Osteocyte (in vitro differentiated cells): ENCODE measurements around the gene DNAJB5. TPM values are rescaled to one million over a fixed set of nuclear protein-coding genes. Genes with fewer than 3 reads are reported as not detected.

Experiments
- DNase-seq: peaks from one replicate; pipeline ENCODE4 v3.0.0; 2021; ENCODE audit warnings: mixed read lengths; ENCODE audit not compliant: unreplicated experiment; ENCODE audit errors: extremely low spot score
- H3K27ac Mint-ChIP-seq: one replicate; pipeline ENCODE4 v1.8.0; 2021; ENCODE audit warnings: mild to moderate bottlenecking, mixed read lengths; ENCODE audit not compliant: unreplicated experiment
- H3K27me3 Mint-ChIP-seq: one replicate; pipeline ENCODE4 v1.8.0; 2021; ENCODE audit warnings: mixed read lengths; ENCODE audit not compliant: unreplicated experiment
- H3K36me3 Mint-ChIP-seq: one replicate; pipeline ENCODE4 v1.8.0; 2021; ENCODE audit warnings: mixed read lengths; ENCODE audit not compliant: unreplicated experiment
- H3K4me1 Mint-ChIP-seq: one replicate; pipeline ENCODE4 v1.8.0; 2021; ENCODE audit warnings: mixed read lengths; ENCODE audit not compliant: unreplicated experiment
- H3K4me3 Mint-ChIP-seq: one replicate; pipeline ENCODE4 v1.8.0; 2021; ENCODE audit warnings: mild to moderate bottlenecking, moderate library complexity, mixed read lengths; ENCODE audit not compliant: unreplicated experiment
- H3K9me3 Mint-ChIP-seq: one replicate; pipeline ENCODE4 v1.8.0; 2021; ENCODE audit warnings: mixed read lengths; ENCODE audit not compliant: unreplicated experiment
- CTCF ChIP-seq: fragments of 200-600 bp; sonication (generic); IDR thresholded peaks from 2 replicates; pipeline ENCODE4 v1.5.0; 2021; ENCODE audit warnings: antibody characterized with exemption, mild to moderate bottlenecking, moderate library complexity
- total RNA-seq: library from RNA; stranded (reverse); gene quantifications from 2 replicates; pipeline ENCODE4 v1.2.1, GENCODE V29; 2021

DNAJB5 gene
- total RNA-seq, 1 donor from 2014 or later, result 6.8 TPM

GRCh38 chr9:35042081-35042604 is 52.6 kb downstream of the DNAJB5 start:
- Mint-ChIP-seq H3K27ac (no peak overlapping the region), H3K4me1 (no peaks in the 10 kb centered on the region), H3K9me3 (no peaks in the 10 kb centered on the region), H3K36me3 (peaks cover 13% of the 10 kb centered on the region), H3K4me3 (no peak overlapping the region), H3K27me3 (no peaks in the 10 kb centered on the region)
- DNase-seq, result no peak
- no peak for TF ChIP-seq CTCF

GRCh38 chr9:35042891-35043545 is 53.5 kb downstream of the DNAJB5 start:
- Mint-ChIP-seq H3K4me1 (no peaks in the 10 kb centered on the region), H3K4me3 (no peak overlapping the region), H3K9me3 (no peaks in the 10 kb centered on the region), H3K36me3 (peaks cover 13% of the 10 kb centered on the region), H3K27ac (no peak overlapping the region), H3K27me3 (no peaks in the 10 kb centered on the region)
- TF ChIP-seq CTCF, result no peak
- DNase-seq, result no peak

GRCh38 chr9:35044071-35044470 is 54.5 kb downstream of the DNAJB5 start:
- no peak for DNase-seq
- no peaks in the 10 kb centered on the region for H3K9me3 Mint-ChIP-seq
- no peak overlapping the region for H3K4me3 Mint-ChIP-seq
- TF ChIP-seq CTCF, result no peak
- H3K4me1 Mint-ChIP-seq, result no peaks in the 10 kb centered on the region
- H3K27me3 Mint-ChIP-seq, result no peaks in the 10 kb centered on the region
- H3K27ac Mint-ChIP-seq, result no peak overlapping the region
- peaks cover 21% of the 10 kb centered on the region for H3K36me3 Mint-ChIP-seq

Other genes with a start within 250 kb of the DNAJB5 start
- gene PHF24, start 31.5 kb upstream of the DNAJB5 start, total RNA-seq, result not detected in 2 replicates
- gene VCP, start 82.9 kb downstream of the DNAJB5 start, total RNA-seq, result 254 and 268 TPM in 2 replicates
- 22.7 and 27.9 TPM in 2 replicates for gene FANCG, start 90.2 kb downstream of the DNAJB5 start, total RNA-seq
- 29.9 and 33.9 TPM in 2 replicates for gene PIGO, start 106.8 kb downstream of the DNAJB5 start, total RNA-seq
- gene STOML2, start 113.4 kb downstream of the DNAJB5 start, total RNA-seq, result 100 and 104 TPM in 2 replicates
- gene ATOSB, start 126.1 kb downstream of the DNAJB5 start, total RNA-seq, result 26.8 and 30.3 TPM in 2 replicates
- gene UNC13B, start 172.3 kb downstream of the DNAJB5 start, total RNA-seq, result 24.5 and 24.9 TPM in 2 replicates